GM21360 (cell line): ENCODE measurements around the gene SIX1.
A peak's percentile ranks its signal among the peaks of the same experiment; 100 is the strongest.

ENCODE experiments used
- ATAC-seq: cut with Tn5 transposase; IDR thresholded peaks from one replicate; pipeline ENCODE4 v1.9.1; 2021; ENCODE audit warnings: mild to moderate bottlenecking, moderate library complexity; ENCODE audit not compliant: unreplicated experiment

The SIX1 gene

DNA sequence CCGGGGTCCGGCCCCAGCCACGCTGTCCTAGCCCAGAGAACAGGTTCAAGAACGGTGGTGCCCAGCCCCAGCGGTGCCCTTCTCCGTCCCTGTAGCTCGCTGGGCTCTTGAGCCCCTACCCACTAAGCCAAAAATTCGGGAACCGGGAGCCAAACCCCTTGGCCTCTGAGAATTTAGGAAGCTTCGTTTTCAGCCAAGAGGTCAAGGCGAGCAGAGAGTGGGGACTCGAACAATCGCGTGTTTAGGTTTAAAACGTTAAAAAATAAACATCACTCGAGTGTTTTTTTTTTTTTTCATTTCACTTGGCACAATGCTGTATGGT, 6.2 kb downstream of the SIX1 start:
- ATAC-seq: no peak

DNA sequence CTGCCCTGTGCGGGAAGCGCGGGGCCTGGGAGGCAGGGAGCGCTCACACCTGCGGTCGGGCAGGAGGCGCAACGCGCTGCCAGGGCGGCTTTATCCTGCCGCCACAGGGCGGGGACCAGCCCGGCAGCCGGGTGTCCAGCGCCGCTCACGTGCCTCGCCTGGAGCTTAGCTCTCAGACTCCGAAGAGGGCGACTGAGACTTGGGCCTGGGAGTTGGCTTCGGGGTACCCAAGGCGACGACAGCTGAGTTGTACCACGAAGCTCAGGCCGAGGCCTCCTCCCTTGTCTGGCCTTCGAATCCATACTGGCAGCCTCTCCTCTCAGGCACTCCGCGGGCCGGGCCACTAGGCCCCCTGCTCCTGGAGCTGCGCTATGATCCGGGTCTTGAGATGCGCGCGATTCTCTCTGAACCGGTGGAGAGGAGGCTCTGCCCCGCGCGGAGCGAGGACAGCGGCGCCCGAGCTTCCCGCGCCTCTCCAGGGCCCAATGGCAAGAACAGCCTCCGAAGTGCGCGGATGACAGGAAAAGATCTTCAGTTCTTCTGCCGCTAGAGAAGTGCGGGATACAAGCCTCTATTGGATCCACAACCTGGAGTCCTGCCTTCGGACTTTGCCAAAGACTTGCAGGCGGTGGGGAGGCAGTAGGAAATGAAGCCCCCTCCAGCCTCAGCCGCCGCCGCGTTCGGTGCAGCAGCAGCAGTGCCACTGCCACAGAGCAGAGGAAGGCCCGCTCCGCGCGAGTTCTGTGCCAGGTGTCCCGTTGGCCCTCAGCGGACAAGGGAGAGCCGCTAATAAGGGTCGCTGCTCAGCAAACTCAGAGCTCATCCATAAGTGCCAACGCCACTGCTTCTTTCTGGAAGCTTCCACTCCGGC, 6.8 kb downstream of the SIX1 start:
- ATAC-seq: no peak

DNA sequence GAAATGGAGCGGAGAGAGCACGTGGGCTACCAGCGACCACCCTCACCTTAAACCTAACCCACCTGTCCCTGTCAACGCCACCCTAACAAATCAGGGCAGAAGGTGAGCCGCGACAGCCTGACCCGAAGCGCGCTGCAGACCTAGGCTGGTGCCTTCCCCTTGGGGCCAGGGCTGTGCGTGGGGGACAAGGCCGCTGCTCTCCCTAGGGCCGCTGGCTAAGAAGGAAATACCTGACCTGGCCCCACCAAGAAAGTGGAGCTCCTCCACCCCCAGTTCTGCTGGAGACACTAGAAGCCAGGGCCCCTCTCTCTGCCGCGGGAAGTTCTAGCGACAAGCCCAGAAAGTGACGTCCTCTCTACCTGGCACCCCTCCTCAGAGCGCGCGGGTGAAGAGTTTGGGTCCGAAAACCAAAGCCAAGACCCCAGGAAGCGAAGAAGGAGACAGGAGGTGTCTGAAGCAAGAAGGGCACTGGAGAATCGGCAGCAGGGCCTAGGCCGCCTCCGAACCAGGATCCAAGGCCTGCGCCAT, 7.5 kb downstream of the SIX1 start:
- no peak for ATAC-seq

DNA sequence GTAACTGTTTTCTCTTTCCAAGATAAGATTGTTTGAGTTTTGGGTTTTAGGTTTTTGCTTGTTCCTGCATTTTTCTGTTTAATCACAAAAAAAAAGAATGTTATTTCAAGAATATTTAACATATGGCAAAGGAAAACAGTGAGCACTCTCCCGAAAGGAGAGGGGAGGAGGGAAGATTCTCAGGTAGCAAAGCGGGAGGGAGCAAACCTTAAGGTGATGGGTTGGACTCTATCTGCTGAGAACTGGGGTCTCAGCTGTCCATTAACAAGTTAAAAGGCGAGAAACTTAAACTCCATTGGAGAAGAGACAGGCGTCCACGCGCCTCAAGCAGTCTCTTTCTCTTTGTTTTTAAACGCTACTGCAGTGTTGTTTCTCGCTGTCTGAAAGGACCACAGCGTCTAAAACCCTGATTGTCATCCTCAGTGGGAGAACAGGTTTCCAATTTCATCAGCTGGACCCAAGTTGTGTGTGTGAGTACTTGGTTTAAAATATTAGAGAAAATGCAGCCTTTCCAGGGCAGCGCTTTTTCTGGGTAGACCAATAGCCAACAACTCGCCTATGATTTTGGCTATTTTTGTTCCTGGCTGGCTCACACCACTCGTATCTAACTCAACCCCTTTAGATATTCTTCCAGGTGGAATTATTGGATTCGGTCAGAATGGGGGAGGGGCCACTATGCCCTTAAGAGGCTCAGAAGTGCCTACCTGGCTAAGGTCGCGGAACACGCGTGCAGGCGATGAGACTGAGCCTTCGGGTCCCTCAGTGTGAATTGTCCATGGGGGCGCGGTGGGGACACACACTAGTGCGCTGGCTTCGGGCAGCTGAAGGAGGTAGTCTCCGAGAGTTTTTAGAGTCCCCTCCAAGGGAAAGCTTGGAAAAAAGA, 8.2 kb downstream of the SIX1 start:
- ATAC-seq: no peak

DNA sequence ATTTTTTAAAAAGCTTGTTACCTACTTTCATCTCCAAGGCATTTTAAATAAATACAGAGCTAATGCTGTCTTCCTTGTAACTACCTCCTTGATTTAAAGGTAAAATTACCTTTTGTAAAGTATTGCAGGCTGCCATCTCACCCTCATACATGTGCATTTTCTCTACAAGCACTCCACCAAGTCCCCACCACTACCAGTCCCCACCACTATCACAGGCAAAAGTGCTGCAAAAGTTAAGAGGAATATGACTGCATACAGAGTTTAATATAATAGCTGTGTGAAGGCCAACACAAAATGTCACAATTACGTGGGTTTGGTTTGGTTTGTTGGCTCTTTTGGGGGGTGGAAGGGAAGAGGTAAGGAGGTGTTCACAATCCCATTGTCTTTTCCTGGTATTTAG, 9.6 kb downstream of the SIX1 start:
- ATAC-seq: no peak

DNA sequence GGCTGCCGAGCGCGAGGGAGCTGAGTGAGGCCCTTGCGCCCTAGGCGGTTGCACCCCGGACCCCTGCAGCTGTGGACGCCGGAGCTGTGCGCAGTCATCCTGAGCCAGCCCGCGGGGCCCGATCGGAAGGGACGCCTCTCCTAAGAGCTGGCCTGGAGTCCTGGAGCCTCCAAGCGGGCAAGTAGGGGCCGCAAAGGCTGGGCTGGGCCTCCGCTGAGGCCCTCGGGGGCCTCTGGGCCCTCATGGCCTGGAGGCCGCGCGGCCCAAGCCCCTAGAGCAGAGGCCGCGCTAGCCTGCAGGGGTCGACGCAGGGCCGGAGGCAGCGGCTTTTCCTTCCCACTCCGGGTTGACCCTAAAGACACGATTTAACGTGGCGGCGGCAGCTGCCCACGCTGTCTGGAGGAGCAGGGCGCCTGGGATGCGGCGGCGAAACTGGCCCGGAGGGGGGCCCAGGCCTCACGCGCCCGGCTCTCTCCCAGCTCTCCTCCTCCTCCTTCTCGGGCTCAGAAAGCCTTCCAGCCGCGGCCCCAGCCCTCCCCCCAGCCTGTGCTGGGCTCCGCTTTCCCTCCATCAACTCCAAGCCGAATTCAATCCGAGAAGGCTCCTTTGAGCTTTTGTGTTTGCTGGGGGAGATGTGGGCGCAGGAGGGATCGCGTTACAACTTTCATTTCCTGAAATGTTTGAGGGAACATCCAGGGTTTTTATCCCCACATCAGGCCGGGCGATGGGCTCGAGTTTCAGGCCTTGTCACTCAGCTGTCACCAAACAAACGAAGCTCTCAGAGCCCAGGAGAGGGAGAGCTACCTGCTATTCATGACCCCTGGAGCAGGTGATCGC, 11.6 kb downstream of the SIX1 start:
- ATAC-seq: no peak

DNA sequence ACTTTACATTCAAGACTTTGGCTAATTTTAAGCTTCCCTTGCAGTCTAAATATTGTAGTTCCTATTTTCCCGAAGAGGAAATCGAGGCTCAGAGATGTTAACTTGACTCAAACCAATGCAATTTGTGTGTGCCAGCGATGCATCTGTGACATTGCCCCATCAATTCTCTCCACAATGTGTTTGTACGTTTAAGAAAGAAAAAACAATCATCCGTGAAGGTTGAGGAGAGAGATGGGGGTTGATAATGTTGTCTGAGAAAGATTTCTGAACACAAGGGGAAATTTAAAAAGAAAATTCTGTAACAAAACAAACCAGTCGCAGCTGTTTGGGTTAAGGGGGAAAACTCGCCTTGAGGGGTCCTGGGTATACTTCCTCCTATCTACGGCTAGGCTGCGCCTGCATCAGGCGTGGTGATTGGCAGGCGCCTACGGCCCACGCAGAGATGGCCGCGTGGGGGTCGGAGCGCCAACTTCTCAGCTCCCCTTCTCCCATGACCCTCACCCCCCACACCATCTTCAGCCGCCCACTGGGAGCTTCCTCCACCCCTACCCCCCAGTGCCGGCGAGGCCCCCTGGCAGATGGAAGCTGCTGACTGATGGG, 12.3 kb downstream of the SIX1 start:
- ATAC-seq: no peak

DNA sequence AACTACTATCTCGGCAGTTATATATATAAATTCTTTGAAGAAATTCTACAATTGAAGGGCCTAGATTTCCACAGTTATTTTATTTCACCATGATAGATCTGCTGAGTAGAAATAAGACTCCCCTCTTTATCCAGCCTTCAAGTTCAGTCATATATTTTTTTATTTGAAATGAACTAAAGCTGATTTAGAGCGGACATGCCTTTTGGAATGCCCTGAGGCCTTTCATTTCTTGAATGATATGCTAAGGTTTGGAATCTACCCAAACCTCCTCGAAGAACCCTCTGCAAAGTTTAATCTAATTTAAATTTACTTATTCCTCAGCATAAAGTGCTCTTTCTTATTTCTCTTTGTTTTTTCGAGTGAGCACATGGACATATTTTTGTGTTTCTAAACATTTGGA, 15.1 kb downstream of the SIX1 start:
- no peak for ATAC-seq

DNA sequence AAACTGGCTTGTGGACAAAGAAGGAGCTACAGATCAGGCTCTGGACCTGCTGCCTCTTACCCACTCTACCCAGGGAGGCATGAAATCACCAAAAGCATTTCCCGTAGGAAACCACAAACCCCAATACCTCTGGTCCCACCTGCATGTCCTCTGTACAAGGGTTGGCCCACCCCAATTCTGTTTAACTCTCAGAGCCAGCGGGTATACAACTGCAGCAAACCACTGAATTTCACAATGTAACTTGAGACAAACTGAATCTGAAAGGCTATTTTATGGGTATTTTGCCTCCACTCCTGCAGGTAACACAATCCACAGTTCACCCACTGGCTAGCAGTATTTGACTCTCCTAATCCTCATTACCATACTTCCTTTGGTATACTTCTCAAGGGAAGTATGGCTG, 16.5 kb downstream of the SIX1 start:
- peak; percentile 76 for ATAC-seq

DNA sequence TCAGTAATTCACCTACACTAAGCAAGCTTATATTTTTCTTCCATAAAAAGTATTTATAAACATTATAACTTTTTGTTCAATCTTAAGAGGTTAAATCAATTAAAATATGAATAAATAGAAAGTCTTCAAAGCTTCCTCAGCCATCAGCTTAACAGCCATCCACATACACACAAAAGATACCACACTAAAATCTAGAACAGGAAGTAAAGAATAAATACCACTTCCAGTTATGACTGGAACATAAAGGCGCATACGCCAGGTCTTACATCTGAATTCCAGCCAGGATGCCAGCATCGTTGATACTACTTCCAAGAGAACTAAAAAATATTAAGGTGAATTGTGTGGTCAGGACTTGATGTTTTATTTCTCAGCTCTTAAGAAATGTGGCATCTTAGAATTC, 17.0 kb downstream of the SIX1 start:
- no peak for ATAC-seq

DNA sequence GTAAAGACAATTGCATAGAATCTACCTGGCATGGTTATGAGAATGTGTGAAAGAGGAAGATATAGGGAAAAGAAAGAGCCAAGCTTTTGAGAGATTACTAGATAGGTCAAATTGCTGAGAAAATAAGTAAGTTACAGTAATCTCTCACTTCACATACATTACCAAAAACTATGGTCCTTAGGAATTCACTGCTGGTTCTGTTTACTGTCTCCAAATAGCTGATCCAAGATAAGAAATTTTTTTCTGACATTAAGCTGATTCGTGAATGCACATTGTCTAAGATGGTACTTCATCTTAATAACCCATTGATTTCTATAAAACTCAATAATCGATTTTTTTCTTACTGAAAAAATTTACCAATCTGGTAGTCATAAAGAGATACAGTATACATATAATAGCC, 17.4 kb downstream of the SIX1 start:
- no peak for ATAC-seq

DNA sequence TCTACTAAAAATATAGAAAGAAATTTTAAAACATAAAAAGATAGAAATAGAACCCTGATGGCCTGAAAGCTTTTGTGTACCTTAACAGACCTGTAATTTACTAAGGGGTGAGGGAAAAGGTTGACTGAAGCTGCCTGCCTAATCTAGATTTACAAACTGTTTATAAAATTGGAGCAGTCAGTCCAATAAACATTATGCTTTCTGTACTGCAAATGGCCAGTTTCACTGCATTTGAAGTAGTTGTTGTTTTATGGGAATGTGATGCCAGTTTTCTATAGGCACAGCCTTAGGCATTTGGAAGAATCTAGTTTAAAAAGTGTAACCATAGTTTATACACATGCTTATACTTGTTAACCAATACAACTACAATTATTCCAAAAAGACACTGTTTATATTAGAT, 19.1 kb downstream of the SIX1 start:
- ATAC-seq: no peak

DNA sequence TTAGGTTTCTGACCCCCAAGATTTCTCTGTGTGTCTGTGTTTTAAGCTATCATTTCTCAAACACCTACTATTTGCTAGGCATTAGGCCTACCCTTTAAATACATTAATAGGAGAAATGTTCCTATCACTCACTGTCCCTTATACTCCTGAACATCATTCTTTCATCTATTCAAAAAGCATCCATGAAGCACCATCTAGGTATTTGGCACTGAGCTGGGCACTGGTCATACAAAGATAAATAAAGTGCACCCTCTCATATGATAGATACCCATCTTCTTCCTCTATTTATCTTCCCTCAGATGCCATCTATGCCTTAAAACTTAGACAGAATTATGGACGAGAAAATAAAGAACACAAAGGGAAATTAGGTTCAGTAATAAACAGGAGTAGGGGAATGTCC, 20.4 kb downstream of the SIX1 start:
- ATAC-seq: no peak

DNA sequence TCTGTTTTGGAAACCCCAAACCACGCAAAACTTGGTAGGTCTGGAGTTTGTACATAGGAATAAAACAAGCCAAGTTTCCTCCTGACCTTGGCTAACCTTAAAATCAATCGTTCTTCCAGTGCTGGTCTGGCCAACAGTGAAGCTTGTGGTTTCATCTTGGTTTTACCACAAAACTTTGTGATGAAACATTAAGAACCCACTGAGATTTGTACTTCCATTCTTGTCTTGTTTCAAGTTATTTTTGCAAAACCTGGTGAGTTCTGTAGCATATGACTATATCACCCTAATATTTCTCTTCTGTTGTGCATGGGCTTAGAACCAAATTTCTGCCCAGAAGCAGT, 26.4 kb downstream of the SIX1 start:
- no peak for ATAC-seq

DNA sequence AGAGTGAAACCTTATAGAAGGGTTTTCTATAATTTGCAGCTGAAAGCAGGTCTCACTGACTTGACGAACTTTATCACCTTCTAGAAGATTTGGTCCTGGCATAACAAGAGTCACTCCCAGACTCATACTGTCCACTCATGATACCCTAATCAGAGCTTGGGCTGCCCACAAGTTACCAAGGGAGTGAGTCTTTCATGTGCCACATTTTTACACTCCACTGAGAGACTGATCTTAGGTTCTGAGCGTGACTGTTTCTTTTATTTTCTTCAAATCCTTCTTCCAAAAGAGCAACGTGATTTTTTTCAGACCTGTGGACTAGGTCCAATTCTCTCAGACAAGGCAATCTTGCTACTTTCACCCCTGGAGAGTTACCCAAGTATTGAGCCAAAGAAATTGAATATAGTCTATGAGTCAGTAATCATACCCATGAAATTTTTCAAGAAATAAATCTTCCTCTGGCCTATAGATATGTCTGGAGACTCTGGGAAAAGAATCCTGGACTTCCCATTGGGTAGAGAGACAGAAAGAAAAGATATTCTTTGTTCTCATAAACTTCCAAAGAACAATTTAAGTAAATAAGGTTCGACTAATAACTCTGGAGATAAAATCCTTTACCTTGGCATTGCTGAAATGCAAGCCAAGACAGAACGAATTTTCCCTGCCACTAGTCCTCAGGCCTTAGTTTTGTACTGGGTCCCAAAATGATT, 26.9 kb downstream of the SIX1 start:
- no peak for ATAC-seq

DNA sequence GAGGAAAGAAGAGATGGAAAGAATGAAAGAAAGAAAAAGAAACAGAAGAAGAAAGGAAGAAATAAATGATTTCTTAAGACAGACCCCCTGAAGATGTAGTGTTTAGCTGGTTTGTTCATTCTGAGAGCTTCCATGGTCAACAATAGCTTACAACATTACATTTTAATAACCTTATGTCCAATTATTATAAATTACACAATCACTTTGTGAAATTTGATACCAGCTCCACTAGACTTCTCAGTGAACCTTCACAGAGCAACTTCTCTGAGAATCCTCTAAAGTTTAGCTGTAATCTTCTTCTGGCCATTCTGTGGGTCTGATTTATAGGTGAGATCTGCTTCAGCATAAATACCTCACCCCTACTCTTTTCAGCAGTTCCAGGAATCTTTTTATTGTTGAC, 27.9 kb downstream of the SIX1 start:
- no peak for ATAC-seq

DNA sequence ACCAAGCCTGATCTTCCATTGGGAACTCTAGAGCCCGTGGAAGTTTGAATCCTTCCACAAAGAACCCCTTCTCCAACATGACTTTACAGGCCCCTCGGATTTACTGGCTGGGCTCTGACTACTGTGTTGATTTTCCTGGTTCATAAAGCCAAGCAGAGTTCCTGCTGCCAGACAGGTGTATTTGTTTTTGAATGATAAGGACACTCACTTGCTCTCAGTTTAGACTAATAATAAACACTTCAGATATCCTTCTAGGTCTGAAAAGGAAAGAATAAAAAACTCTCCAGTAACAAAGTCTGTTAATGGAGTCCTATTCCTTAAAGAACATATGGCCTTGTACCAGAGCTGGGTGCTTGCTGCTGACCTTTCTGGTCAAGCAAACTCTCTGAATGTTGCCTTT, 31.0 kb downstream of the SIX1 start:
- ATAC-seq: no peak

DNA sequence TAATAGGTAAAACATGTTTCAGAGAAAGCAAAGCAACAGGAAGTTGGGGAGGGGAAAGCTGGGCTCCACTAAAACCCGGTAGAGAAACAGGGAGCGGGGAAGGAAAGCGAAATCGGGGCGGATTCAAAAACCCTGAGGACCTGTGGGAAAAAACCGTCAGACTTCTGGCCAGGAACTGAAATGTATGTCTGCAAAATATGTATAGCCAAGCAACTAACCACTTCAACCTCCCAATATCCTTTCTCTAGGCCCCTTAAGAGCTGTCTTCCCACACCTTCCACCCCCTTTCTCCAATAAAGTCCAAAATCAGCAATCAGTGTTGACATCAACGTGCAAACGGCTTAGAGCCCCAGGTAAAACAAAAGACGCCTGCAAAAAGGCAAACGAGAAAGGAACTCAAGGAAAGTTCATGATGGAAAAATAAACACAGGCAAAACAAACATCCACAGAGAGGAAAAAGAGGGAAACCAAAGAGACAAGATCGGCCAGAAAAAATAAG, 32.8 kb downstream of the SIX1 start:
- no peak for ATAC-seq

DNA sequence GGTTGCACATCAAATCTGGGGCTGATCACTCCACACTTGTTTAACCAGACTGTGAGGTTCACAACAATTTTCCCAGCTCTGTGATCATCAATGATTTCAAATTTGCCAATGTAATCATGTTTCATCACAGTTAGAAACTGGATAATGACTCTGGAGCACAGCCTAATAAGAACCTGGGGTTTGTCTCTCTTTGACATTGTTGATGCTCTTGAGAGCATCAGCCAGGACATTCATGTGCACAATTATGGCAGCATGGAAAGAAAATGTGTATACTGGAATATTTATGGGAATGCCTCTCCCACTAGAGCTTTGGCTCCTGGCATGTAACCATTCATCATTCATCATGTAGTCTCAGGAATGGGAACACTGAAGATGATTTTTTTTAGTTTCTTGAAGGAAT, 47.0 kb downstream of the SIX1 start:
- no peak for ATAC-seq

DNA sequence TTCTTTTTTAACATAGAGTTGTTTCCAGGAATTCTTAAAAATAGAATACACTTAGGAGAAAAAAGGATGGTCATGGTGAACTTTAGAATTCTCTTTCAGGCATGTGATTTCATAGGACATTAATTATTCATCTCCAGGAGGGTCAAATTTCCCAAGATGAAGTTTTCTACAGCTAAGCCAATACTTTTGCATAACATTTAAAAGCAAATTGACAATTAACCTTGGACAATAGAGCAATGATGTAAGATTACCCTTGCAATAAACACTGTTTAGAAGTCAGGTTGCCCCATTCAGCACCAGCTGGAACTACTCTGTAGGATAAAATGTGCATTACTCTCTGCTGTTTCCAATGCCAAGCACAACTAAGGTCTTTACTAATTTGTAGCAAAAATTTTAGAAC, 49.5 kb downstream of the SIX1 start:
- ATAC-seq: no peak
